ENCODE data around the gene CCDC7.
"Not testable (repeated sequence)": the region's sequence is repeated elsewhere in the genome, so short reads cannot be mapped to it uniquely, and the experiment has no call there.

Gene CCDC7
- 36.4 to 83.0 (median 72.2) reads per million in 4 experiments for total RNA-seq

DNA sequence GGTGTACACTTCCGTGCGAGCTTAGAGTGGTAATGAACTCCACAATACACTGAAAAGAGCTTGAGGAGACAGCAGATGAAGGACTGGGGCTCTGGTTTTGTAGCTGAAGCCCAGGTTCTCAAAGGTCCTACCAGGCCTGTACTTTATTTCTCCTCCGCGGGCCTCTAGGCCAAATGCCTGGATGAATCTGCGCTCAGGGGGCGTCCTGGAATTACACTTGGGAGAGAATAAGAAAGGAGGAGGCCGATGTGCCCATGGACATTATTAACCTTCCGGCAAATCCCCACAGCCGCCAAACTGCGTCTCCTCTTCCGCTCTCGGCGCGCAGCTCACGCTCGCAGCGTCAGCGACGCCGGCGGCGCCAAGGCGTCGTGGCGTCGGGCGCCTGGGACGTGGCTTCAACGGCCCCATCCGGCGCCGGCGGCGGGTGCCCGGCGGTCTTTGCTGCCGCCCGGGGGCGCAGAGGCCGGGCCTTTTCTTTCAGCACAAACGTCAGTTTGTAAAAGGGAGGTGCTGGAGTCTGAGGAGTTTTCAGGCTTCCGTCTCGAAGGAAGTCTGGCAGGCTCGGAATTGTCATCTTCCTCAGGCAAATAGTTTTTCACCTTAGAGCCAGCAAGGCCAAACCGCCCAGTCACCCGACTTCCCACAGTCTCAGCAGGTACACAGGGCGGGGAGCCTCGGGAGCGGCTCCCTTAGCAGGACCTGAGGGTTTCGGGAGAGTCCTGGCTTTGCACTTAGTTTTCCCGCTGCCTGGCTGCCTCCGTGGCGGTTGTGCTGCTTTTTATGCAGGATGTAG is at the start of gene CCDC7:
CCDC7 (plus strand) TSS at position 401 of the 796 bp plus-strand sequence. CDS start 5,503 bp downstream, outside the sequence.
- peak; percentile 67 for DNase-seq

DNA sequence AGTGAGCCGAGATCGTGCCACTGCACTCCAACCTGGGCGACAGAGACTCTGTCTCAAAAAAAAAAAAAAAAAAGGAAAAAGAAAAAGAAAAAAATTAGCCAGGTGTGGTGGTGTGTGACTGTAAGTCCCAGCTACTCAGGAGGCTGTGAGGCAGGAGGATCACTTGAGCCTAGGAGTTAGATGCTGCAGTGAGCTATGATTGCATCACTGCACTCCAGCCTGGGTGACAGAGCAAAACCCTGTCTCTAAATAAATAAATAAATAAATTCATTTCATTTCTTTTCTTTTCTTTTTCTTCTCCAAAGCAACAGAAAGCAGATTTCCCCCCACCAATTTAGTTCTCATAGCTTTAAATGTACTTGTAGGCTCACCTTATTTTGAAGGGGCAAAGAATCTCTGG is 48.8 kb upstream of the CCDC7 start:
- not testable (repeated sequence) for DNase-seq

DNA sequence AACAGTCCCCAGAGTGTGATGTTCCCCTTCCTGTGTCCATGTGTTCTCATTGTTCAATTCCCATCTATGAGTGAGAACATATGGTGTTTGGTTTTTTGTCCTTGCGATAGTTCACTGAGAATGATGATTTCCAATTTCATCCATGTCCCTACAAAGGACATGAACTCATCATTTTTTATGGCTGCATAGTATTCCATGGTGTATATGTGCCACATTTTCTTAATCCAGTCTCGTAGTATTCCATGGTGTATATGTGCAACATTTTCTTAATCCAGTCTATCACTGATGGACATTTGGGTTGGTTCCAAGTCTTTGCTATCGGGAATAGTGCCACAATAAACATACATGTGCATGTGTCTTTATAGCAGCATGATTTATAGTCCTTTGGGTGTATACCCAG is 46.2 kb upstream of the CCDC7 start:
- DNase-seq = not testable (repeated sequence)

DNA sequence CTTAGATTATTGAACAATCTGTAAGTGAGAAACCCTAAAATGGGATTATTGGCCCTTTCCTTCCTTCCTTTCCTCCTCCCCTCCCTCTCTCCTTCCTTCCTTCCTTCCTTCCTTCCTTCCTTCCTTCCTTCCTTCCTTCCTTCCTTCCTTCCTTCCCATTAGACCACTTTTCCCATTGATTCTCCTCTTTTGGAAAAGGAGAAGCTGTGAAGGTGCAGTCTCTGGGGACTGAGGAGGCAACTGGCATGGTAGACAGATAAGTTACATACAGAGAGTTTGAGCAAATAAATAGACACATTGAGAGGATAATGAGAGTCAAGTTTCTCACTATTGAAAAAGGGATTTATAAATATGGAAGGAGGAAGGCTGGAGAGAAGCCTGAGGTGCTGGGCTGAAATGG is 45.0 kb upstream of the CCDC7 start:
- DNase-seq = no peak

DNA sequence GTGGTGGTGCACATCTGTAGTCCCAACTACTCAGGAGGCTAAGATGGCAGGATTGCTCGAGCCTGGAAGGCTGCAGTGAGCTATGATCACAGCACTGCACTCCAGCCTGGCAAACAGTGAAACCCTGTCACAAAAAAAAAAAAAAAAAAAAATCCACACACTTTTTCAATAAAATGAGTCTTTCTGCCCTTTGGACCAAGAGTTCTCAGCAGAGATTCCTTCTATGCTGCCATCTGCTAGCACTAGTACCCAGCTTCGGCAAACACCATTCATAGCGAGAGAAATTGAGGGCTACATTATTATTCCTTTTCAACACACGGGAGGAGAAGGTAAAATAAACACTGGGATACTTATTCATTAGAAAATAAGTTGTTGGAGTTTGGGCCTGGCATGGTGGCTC is 43.4 kb upstream of the CCDC7 start:
- DNase-seq = no peak

DNA sequence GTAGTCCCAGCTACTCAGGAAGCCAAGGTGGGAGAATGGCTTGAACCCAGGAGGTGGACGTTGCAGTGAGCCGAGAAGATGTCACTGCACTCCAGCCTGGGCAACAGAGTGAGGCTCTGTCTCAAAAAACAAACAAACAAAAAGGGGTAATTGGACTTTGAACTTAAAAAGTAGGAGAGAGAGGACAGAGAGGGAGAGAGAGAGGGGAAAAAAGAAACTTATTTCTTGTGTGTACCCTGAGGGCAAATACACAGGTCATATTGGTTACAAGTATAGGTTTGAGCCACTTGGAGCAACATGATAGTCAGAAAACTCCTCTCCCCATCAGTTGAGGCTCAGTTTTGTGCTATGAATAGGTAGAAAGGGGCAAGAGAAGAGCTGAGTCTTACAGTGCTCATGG is 42.8 kb upstream of the CCDC7 start:
- DNase-seq = no peak

DNA sequence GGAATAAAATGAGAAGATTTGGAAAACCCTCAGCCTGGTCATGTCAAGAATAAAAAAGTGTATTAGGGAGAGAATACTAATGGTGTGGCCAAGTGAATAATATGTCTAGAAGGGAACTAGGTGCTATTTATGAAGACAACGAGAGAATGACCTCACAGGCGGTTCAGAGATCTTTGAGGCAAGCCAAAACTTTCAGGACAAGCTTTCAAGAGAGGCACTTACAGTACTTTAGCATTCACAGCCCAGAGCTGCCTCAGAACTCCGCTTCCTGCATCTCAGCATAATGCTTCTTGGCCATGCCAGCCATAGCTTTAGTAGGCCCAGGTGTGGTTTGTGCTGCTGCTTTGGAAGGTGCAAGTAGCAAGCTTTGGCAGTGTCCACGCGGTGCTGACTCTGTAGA is 37.2 kb upstream of the CCDC7 start:
- no peak for DNase-seq

DNA sequence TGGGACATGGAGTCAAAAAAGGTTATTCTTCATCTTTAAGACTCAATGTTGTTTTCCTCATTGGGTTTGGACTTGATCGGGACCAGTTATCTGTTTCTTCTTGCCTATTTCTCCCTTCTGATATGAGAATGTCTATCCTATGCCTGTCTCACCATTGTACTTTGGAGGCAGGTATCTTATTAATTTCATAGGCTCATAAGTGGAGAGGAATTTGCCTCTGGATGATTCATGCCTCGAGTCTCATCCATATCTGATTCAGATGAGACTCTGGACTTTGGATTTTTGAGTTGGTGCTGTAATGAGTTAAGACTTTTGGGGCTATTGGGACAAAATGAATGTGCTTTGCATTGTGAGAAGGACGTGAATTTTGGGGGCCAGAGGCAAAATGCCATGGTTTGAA is 36.2 kb upstream of the CCDC7 start:
- DNase-seq = no peak

DNA sequence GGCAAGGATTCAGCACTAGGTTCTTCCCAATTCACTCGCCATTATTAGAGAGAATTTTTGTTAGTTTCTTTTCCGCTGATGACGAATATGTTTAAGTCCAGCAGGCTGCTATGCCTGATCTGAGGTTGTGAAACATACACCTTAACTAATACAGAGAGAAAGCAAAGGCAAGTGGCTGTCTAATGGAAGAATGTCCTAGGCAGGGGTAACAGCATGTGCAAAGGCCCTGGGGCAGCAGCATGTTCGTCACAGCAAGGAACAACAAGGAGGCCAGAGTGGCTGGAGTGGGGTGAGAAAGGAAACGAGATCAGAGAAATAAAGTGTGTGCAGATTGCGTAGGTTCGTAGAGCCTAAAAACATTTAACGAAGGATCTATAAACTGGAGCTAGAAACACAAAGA is 35.4 kb upstream of the CCDC7 start:
- no peak for DNase-seq

DNA sequence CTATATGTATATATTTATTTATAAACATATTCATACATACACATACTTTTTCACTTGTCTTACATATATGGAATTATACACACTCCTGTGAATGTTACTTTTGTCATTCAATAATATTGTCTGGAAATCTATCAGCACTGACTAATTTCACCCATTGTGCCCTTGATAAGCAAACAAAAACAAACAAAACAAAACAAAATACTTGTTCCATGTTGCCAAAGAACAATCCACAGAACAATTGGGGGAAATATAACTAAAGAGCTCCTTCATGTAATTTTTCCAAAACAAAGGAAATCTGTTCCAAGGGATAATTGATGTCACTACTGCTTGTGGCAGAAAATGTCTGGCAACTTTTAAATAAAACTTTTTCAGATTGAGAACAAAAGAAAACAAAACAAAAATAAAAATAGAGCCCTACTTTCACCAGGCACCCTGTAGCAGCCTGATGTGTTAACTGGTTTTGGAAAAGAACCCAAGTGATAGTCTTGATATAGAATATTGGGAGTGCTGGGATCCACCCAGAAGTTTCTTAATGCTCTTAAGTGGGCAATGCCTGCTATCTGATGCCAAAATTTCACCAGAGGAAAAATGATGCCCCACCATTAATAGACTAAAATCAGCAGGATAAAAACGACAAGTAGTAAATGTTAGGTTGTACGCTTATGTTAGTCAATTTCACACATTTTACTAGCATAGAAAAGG is 34.0 kb upstream of the CCDC7 start:
- DNase-seq = no peak

DNA sequence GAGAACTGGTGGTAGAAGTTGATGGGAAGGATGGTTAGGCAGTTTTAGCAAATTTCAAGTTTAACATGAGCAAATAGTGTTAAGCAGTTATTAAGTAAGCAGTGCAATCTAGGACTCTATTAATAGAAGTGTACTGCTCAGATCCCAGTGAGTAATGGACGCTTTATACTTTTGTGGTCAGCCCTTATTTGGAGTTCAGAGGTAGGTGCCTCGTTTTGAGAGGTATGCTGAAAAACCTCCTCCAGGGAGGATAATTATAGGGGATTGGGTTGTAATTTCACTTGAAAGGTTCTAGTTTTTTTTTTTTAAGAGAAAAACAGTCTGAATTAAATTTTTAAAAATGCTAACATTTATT is 33.5 kb upstream of the CCDC7 start:
- DNase-seq = no peak

DNA sequence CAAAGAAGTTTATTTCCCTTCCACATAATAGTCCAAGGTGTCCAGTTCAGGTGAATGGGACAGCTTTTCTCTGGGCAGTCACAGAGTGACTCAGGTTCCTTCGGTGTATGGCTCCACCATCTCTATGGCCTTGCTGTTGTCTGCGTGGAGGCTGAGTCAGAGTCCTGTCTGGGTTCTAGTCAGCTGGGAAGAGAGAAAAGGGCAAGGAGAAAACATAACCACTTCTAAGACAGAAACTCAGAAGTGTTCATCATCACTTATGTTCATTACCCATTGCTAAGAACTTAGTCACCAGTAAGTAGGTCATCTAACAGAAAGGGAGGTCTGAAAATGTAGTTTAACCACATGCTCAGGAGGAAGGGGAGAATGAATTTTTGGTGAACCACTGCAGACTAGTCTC is 32.4 kb upstream of the CCDC7 start:
- no peak for DNase-seq

DNA sequence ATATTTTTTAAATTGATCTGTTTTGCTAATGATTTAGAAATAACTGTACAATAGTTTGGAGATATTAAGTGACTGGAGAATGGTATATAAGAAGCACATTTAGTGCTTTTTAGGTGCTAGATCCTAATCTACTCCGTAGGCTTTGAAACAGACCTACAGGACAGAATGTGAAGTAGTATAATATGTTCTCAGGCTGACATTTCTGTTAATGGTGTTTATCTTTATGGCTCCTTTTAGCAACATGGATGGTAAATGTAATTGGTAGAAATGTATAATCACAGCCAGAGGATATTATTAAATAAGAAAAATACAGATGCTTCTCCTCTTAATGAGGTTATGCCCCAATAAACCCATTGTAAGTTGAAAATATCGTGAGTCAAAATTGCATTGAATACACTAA is 30.6 kb upstream of the CCDC7 start:
- no peak for DNase-seq

DNA sequence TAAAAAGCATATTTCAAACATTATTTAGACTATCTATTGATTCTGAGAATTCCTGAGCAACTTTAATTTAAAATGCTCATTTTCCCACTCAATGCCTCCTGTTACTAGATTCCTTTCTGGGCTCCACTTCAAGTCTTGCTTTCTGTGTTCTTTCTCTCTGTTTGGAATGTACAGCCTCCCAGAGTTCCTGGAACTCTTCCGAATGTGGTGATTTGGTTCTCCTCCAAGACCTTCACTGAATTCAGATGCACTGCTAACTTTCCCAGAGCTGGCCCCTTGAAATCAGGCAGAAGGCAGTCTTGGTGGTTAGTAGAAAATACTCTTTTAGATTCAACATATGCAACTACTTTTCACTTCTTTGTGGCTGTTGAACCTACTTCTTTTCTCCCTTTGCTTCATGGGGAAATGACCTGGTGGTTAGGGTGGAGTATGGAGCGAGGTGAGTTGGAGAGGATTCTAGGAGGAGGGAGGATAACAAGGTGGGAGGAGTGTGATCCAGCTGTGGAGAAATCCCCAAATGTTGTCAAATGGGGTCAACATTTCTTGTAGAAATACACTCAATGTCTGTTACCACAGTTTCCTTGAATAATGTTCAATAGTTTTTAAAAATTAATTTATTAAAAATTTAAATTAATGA is 27.9 kb upstream of the CCDC7 start:
- DNase-seq = no peak

DNA sequence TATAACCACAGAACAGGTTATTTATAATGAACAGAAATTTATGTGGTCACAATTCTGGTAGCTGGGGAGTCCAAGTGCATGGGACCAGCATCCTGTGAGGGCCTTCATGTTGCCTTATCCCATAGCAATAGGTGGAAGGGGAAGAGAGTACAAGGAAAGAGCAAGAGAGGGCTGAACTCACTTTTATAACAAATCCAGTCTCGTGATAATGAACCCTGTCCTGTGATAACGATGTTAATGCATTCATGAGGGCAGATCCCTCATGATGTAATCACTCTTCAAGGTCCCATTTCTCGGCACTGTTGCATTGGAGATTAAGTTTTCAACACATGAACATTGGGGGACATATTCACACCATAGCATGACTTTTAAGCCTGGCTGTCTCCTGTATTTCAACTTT is 27.4 kb upstream of the CCDC7 start:
- no peak for DNase-seq

DNA sequence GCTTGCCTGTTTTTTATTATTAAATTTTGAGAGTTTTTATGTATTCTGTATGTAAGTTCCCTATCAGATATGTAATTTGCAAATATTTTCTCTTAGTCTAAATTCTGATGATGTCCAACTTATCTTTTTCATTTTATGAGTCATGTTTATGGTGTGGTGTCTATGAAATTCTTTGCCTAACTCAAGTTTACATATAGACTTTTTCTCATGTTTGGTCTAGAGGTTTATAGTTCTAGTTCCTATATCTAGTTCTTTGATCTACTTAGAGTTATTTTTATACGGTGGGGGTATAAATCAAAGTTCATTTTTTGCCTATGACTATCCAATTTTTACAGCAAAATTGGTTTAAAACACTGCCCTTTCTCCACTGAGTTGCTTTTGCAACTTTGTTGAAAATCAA is 26.3 kb upstream of the CCDC7 start:
- DNase-seq = no peak

DNA sequence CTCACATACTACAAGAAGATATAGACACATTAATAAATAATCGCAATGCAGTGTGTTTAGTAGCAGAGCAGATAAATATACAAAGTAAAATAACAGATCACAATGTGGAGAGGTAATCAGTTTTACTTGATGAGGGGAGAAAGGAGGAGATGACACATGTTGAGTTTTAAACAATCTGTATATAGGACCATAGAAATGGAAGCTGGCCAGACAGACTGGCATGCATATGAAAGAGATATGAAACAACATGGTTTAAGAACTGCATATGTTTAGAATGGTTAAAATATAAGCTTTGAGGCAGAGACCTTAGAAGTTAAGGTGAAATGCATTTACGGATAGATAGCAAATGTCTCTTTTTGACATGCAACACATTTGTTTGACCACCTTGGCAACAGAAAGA is 19.8 kb upstream of the CCDC7 start:
- DNase-seq = no peak

DNA sequence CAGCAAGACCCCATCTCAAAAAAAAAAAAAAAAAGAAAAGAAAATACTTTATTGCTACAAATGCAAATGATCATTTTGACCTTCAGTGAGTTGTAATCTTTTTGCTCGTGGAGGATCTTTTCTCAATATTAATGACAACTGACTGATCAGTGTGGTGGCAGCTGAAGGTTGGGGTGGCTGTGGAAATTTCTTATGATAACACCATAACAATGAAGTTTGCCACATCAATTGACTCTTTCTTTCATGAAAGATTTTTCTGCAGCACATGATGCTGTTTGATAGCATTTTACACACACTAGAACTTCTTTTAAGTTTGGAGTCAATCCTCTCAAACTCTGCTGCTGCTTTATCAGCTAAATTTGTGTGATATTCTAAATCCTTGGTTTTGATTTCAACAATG is 12.4 kb upstream of the CCDC7 start:
- no peak for DNase-seq

DNA sequence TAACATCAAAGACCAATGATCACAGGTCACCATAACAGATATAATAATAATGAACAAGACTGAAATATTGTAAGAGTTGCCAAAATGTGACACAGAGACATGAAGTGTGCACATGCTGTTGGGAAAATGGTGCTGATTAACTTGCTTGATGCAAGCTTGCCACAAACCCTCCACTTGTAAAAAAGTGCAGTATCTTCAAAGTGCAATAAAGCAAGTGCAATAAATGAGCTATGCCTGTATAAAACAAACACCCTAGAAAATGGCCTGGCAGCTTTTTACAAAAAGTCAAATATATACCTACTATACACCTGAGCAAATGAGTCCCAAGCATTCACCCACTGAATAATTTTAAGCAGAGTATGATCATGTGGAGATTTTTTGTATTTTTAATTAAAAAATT is 9.7 kb upstream of the CCDC7 start:
- DNase-seq = no peak

DNA sequence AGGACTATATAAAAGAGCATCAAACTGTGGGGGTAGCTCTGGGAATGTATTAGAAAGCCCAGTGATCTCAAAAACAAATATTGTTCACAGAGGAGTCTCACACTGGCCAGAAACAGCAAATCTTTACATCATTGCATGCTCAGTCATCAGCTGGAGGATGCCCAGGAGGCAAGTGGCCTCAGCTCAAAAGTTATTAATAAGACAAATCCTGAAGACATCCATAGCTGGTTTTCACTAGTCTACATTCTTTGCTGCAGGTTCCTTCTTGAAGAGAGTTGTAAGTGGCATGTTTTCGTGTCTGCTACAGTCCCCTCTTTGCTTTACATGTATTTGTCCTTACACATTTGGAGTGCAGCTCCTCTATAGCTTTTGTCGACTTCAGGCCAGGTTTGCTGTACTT is 8.6 kb upstream of the CCDC7 start:
- DNase-seq = no peak

DNA sequence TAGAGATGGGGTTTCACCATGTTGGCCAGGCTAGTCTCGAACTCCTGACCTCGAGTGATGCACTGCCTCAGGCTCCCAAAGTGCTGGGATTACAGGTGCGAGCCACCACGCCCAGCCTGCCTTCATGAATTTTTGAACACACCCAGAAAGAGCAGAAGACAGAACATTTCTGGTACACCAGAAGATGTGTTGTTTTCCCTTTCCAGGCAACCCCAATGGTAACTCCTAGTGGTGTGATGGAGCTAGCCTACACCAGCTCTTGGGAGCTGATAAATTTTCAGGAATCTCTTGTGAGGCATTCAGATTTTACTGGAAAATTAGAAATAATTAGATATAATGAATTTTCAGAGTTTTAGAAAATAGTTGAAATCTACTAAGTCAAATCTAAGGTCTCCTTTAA is 904 bp upstream of the CCDC7 start:
- DNase-seq = no peak

DNA sequence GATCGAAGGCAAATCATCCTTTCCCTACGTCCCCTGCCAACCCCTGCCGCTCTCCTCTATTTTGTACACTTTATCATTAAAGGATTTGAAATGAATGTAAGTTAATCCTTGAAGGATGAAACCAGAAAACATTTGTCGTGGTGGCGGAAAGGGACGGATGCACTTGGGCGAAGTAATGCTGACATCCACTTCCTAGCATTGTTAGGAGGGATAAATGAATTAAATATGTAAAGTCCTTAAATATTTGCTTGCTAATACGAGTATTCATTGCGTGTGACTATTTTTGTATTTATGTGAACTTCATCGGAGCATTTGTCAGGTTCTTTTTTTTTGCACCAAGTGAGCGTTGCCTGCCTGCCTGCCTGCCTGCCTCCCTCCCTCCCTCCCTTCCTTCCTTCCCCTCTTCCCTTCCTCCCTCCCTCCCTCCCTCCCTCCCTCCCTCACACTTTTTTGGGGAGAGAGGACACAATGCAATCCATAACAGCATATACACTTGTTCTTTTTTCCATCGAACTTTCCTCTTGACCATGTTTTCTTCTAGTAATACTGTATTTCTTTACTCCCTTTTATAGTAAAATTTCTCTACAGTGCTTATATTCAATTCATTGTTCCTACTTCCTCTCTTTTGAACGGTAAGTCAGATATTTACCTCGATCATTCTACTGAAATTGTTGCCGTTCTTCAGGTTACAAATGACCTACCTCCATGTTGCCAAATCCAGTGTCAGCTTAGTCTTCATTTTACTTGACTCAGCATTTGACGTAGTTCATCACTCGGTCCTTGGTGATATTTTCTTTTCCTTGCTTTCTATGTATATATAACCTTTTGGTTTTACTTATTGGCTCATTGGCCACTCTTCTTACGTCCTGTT is 831 bp downstream of the CCDC7 start:
- DNase-seq = no peak

DNA sequence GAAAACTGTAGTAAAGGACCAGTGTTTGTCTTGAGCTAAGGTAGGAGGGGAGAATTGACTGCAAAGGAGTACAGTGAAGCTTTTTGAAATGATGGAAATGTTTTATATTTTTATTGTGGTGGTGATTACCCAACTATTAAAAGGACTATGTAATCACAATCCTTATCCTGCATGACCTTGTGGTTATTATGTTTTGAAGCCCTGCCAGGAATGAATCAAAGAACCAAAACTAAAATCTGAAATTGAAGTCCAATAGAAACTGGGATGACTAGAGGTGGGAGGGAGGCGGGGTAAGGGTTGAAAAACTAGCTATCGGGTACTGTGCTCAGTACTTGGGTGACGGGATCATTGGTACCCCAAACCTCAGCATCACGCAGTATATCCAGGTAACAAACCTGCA is 8.2 kb downstream of the CCDC7 start:
- DNase-seq = no peak
